T-helper 1 cell treated with Interleukin-12 subunit alpha and Interleukin-12 subunit beta and Interleukin-4 antibody, amounts not matched to agents 30 μg/mL and 1 μg/mL, for 36 hours (primary cell): ENCODE results near the gene ING2.
"Not testable (repeated sequence)": the region's sequence is repeated elsewhere in the genome, so short reads cannot be mapped to it uniquely, and the experiment has no call there.

Source experiments
- H3K27ac Mint-ChIP-seq: one replicate; pipeline ENCODE4 v1.8.0; 2021; ENCODE audit warnings: mild to moderate bottlenecking, mixed read lengths
- H3K27me3 Mint-ChIP-seq: one replicate; pipeline ENCODE4 v1.8.0; 2021; ENCODE audit warnings: low read depth, mixed read lengths
- H3K36me3 Mint-ChIP-seq: one replicate; pipeline ENCODE4 v1.8.0; 2021; ENCODE audit warnings: low read depth, mixed read lengths
- H3K4me1 Mint-ChIP-seq: one replicate; pipeline ENCODE4 v1.8.0; 2021; ENCODE audit warnings: low read depth, mixed read lengths
- H3K4me3 Mint-ChIP-seq: one replicate; pipeline ENCODE4 v1.8.0; 2021; ENCODE audit warnings: mild to moderate bottlenecking, moderate library complexity, mixed read lengths
- H3K9me3 Mint-ChIP-seq: one replicate; pipeline ENCODE4 v1.8.0; 2021; ENCODE audit warnings: mixed read lengths

The ING2 gene

DNA sequence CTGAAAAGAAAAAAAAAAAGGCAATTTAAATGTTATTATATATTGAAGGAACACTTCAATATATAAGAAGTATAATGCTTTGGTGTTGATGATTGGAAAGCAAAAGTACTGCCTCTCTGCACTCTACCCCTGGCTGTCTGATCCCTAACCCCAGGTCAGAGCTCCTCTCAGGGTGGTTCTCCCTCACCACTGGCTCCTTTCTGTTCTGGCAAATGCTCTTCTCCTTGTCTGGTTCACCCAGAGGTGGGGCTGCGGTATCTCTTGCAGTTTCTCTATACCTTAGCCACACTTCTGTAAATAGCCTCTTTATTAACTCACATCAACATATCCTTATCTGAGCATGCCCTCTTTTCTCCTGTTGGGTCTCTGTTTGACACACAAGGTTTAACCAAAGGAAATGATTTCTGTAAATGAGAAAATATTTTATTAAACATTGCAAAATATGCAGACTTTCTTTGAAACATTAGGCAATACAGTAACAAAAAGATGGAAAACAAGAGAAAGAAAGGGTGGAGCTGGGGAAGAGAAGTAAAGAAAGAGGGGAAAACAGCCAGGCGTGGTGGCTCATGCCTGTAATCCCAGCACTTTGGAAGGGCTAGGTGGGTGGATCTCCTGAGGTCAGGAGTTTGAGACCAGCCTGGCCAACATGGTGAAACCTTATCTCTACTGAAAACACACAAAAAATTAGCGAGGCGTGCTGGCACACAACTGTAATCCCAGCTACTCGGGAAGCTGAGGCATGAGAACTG, 45.7 kb downstream of the ING2 start:
- Mint-ChIP-seq H3K27ac (no peak overlapping the region), H3K4me1 (no peaks in the 10 kb centered on the region), H3K4me3 (no peak overlapping the region), H3K9me3 (peaks cover 4% of the 10 kb centered on the region), H3K27me3 (peaks cover 4% of the 10 kb centered on the region), H3K36me3 (no peaks in the 10 kb centered on the region)

DNA sequence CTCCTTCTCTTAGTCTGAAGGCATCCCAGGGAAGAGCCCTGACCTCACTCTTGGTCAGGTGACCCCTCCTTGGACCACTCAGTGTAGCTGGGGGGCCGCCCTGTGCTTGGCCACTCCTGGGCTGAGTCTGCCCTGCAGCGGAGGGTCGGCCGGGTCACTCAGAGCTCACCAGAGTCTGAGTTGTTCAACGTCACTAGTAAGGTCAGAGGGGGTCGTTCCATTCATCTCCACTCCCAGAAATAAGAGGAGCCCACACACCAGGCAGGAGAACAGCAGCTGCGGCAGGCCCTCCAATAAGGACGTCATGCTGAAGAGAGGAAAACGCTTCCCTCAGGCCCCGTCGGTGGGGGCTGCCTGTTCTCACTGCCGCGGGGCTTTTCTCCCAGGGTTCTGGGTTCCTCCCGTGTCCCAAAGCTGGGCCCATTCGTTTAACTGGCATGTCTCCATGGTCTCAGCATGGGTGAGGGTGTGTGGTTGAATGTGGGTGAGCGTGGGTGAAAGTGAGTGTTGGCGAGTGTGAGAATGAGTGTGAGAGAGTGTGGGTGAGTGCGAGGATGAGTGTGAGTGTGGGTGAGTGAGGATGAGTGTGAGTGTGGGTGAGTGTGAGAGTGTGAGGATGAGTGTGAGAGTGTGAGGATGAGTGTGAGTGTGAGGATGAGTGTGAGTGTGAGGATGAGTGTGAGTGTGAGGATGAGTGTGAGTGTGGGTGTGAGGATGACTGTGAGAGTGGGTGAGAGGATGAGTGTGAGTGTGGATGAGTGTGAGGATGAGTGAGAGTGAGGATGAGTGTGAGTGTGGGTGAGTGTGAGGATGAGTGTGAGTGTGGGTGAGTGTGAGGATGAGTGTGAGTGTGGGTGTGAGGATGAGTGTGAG, 47.7 kb downstream of the ING2 start:
- no peak overlapping the region for H3K27ac Mint-ChIP-seq
- H3K27me3 Mint-ChIP-seq: peaks cover 4% of the 10 kb centered on the region
- H3K9me3 Mint-ChIP-seq: peaks cover 4% of the 10 kb centered on the region
- H3K36me3 Mint-ChIP-seq: no peaks in the 10 kb centered on the region
- no peak overlapping the region for H3K4me3 Mint-ChIP-seq
- H3K4me1 Mint-ChIP-seq: no peaks in the 10 kb centered on the region

DNA sequence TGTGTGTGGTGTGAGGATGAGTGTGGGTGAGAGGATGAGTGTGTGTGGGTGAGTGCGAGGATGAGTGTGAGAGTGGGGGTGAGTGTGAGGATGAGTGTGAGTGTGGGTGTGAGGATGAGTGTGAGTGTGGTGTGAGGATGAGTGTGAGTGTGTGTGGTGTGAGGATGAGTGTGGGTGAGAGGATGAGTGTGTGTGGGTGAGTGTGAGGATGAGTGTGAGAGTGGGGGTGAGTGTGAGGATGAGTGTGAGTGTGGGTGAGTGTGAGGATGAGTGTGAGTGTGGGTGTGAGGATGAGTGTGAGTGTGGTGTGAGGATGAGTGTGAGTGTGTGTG, 48.3 kb downstream of the ING2 start:
- H3K4me1 Mint-ChIP-seq, H3K36me3 Mint-ChIP-seq, H3K27me3 Mint-ChIP-seq, H3K27ac Mint-ChIP-seq, H3K4me3 Mint-ChIP-seq, H3K9me3 Mint-ChIP-seq: not testable (repeated sequence)

DNA sequence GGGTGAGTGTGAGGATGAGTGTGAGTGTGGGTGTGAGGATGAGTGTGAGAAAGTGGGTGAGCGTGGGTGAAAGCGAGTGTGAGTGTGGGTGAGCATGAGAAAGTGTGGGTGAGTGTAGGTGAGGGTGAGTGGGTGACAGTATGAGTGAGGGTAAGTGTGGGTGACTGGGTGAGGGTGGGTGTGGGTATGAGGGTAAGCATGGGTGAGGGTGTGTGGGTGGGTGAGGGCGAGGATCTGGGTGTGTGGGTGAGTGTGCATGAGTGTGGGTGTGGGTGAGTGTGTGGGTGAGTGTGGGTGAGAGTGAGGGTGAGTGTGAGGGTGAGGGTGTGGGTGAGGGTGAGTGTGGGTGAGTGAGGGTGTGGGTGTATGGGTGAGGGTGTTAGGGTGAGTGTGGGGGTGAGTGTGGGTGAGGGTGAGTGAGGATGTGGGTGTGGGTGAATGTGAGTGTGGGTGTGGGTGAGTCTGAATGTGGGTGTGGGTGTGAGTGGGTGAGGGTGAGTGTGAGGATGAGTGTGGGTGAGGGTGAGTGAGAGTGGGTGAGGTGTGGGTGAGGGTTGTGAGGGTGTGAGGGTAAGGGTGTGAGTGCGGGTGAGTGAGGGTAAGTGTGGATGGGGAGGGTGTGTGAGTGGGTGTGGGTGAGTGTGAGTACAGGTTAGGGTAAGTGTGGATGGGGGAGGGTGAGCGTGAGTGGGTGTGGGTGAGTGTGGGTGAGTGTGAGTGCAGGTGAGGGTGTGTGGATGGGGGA, 48.9 kb downstream of the ING2 start:
- peaks cover 4% of the 10 kb centered on the region for H3K9me3 Mint-ChIP-seq
- no peaks in the 10 kb centered on the region for H3K4me1 Mint-ChIP-seq
- H3K36me3 Mint-ChIP-seq: no peaks in the 10 kb centered on the region
- H3K27ac Mint-ChIP-seq: no peak overlapping the region
- peaks cover 4% of the 10 kb centered on the region for H3K27me3 Mint-ChIP-seq
- no peak overlapping the region for H3K4me3 Mint-ChIP-seq

DNA sequence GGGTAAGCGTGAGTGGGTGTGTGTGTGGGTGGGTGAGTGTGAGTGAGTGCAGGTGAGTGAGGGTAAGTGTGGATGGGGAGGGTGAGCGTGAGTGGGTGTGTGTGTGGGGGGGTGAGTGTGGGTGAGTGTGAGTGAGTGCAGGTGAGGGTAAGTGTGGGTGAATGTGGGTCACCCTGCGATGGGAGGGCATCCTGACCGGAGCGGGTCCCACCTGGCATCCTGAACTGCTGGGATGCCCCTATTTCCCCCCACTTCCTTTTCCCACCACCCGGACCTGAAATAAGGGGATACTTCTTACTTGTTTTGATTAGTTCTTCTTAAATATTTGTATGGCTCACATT, 49.5 kb downstream of the ING2 start:
- H3K27ac Mint-ChIP-seq: no peak overlapping the region
- H3K27me3 Mint-ChIP-seq: peaks cover 4% of the 10 kb centered on the region
- H3K9me3 Mint-ChIP-seq: peaks cover 4% of the 10 kb centered on the region
- no peaks in the 10 kb centered on the region for H3K36me3 Mint-ChIP-seq
- H3K4me3 Mint-ChIP-seq: no peak overlapping the region
- no peaks in the 10 kb centered on the region for H3K4me1 Mint-ChIP-seq

DNA sequence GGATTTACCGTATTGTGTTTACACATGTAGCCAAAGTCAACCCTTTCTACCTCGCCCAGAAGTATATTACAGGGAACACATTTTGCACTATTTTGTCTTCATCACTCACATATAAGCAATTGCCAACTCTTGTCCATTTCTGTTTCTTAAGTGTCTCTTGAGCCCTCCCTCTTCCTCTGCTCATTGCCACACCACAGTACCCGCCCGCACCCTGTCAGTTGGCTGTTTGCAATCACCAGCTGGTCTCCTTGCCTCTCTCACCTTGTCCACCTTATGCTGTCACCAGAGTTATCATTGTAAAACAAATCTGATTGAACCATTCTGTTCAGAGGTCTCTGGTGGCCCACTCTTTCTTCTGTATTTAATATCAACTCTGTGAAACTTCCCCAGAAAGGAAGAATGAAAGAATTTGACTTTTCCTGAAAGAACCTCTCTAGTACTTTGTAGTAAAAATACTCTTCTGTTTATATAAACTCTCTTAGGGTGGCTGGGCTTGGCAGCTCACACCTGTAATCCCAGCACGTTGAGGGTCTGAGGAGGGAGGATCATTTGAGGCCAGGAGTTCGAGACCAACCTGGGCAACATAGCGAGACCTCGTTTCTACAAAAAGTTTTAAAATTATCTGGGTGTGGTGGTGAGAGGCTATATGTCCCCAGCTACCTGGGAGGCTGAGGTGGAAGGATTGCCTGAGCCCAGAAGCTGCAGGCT, 50.2 kb downstream of the ING2 start:
- H3K4me3 Mint-ChIP-seq: no peak overlapping the region
- no peaks in the 10 kb centered on the region for H3K36me3 Mint-ChIP-seq
- peaks cover 4% of the 10 kb centered on the region for H3K27me3 Mint-ChIP-seq
- H3K27ac Mint-ChIP-seq: no peak overlapping the region
- H3K4me1 Mint-ChIP-seq: no peaks in the 10 kb centered on the region
- H3K9me3 Mint-ChIP-seq: peaks cover 4% of the 10 kb centered on the region

DNA sequence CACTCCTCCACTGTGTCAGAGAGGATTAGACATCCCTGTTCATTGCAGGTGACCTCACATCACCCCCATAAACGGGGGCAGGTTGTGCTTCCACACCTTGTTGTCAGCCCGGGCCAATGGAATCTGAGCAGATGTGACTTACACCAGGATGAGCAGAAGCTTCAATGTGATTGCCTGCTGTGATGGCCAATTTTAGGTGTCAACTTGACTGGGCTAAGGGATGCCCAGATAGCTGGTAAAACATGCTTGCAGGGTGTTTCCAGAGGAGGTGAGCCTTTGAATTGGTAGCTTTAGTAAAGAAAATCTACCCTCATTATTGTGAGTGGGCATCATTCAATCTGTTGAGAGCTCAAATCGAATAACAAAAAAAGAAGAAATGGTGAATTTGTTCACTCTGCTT, 52.1 kb downstream of the ING2 start:
- peaks cover under 1% of the 10 kb centered on the region for H3K27me3 Mint-ChIP-seq
- H3K4me3 Mint-ChIP-seq: no peak overlapping the region
- no peaks in the 10 kb centered on the region for H3K4me1 Mint-ChIP-seq
- no peaks in the 10 kb centered on the region for H3K36me3 Mint-ChIP-seq
- H3K9me3 Mint-ChIP-seq: peaks cover 4% of the 10 kb centered on the region
- no peak overlapping the region for H3K27ac Mint-ChIP-seq

DNA sequence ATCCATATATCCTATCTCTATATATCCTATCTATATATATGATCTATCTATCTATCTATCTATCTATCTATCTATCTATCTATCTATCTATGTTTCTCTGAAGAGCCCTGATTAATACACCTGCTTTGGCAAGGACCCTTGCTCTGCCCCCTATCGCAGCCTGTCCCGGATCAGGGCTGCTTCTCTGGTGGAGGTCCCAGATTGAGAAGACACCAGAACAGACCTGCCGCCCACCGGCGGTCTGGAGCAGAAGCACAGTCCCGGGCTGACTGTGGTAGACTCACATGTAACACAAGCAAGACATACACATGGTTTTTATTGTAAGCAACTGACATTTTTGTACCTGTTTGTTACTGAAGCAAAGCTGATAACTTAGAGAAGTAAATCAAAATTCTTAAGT, 52.8 kb downstream of the ING2 start:
- Mint-ChIP-seq H3K27me3 (peaks cover 4% of the 10 kb centered on the region), H3K36me3 (no peaks in the 10 kb centered on the region), H3K4me1 (no peaks in the 10 kb centered on the region), H3K4me3 (no peak overlapping the region), H3K27ac (no peak overlapping the region), H3K9me3 (peaks cover 2% of the 10 kb centered on the region)

DNA sequence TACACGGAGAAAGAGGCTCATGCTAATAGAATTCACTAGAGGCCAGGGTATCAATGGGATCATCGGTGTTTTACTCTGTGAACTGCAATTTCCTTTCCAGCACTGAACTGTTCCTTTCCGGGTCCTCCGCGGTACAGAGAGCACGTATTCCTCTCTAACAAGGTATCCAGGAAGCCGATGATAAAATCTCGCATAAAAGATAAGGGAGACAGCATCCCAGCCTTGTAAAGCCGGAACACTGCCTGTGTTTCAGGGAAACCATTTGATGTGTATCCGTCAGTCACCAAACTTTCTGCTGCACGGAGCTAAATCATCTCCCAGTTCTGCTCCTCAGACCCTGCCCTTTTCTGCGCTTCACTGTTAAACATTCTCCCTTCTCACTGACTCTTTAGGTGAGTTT, 54.0 kb downstream of the ING2 start:
- H3K27me3 Mint-ChIP-seq: peaks cover 4% of the 10 kb centered on the region
- H3K4me1 Mint-ChIP-seq: no peaks in the 10 kb centered on the region
- no peaks in the 10 kb centered on the region for H3K36me3 Mint-ChIP-seq
- H3K4me3 Mint-ChIP-seq: no peak overlapping the region
- H3K9me3 Mint-ChIP-seq: no peaks in the 10 kb centered on the region
- no peak overlapping the region for H3K27ac Mint-ChIP-seq

DNA sequence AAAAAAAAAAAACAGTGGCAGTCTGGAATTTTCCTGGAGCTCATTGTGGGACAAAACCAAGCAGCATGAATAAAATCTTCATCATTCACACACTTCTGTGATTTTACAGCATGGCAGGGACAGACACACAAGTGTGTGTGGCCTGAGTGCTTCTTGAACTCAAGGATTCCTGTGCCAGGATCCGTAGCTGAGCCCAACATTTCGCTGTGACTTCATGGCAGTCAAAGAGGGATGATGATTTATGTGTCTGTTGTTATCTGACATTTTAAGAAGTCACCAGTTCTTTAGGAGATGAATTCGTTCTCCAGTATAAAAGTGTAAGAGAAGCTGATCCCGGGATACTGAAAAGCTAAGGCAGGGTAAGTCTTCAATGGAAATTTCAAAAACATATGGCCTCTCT, 57.0 kb downstream of the ING2 start:
- Mint-ChIP-seq H3K27me3 (peaks cover 12% of the 10 kb centered on the region), H3K27ac (no peak overlapping the region), H3K9me3 (no peaks in the 10 kb centered on the region), H3K36me3 (no peaks in the 10 kb centered on the region), H3K4me1 (no peaks in the 10 kb centered on the region), H3K4me3 (no peak overlapping the region)
